UCSD-AML1 (cell line): ENCODE results near the gene CAND2.
A peak's percentile ranks its signal among the peaks of the same experiment; 100 is the strongest.

Experiments used
- DNase-seq: peaks from one replicate; lab custom pipeline; 2025; ENCODE audit not compliant: unreplicated experiment; lab: John Stamatoyannopoulos, UW

Gene CAND2

GRCh38 chr3:12799525-12800440 is 3.3 kb downstream of the CAND2 start:
- no peak for DNase-seq

GRCh38 chr3:12803371-12803770 is 6.9 kb downstream of the CAND2 start:
- no peak for DNase-seq

GRCh38 chr3:12807066-12807465 is 10.6 kb downstream of the CAND2 start:
- DNase-seq = no peak

- no peak for DNase-seq
These were observed 11.3 kb downstream of the CAND2 start for GRCh38 chr3:12807601-12808359.

GRCh38 chr3:12808587-12808986 is 12.1 kb downstream of the CAND2 start:
- DNase-seq = no peak

- no peak for DNase-seq
These were observed 12.5 kb downstream of the CAND2 start for GRCh38 chr3:12809001-12809400.

GRCh38 chr3:12809435-12809834 is 13.0 kb downstream of the CAND2 start:
- no peak for DNase-seq

- DNase-seq = no peak
These were observed 13.7 kb downstream of the CAND2 start for GRCh38 chr3:12810013-12810780.

- DNase-seq = no peak
These were observed 14.5 kb downstream of the CAND2 start for GRCh38 chr3:12810961-12811360.

- DNase-seq = no peak
These were observed 16.3 kb downstream of the CAND2 start for GRCh38 chr3:12812812-12813211.

GRCh38 chr3:12813967-12814366 is 17.5 kb downstream of the CAND2 start:
- no peak for DNase-seq

GRCh38 chr3:12815078-12815477 is 18.6 kb downstream of the CAND2 start:
- DNase-seq = no peak

GRCh38 chr3:12815719-12816118 is 19.2 kb downstream of the CAND2 start:
- no peak for DNase-seq

GRCh38 chr3:12816521-12817342 is 20.3 kb downstream of the CAND2 start:
- DNase-seq = no peak

- DNase-seq = peak; percentile 39
These were observed 20.8 kb downstream of the CAND2 start for GRCh38 chr3:12817343-12817710.

- no peak for DNase-seq
These were observed 21.8 kb downstream of the CAND2 start for GRCh38 chr3:12818273-12818672.

GRCh38 chr3:12818773-12819172 is 22.3 kb downstream of the CAND2 start:
- no peak for DNase-seq

GRCh38 chr3:12822725-12823373 is 26.4 kb downstream of the CAND2 start:
- DNase-seq = no peak

- no peak for DNase-seq
These were observed 27.8 kb downstream of the CAND2 start for GRCh38 chr3:12824299-12824698.

GRCh38 chr3:12825156-12825555 is 28.7 kb downstream of the CAND2 start:
- DNase-seq = no peak
